SU-DHL-6 (cell line): ENCODE measurements around the gene NHSL2.

Experiments used
- EZH2phosphoT487 ChIP-seq: fragments of 200-600 bp; sonication (generic), shearing (Covaris generic); conservative IDR thresholded peaks from 2 replicates; pipeline ENCODE4 v1.6.1; 2018; ENCODE audit warnings: mild to moderate bottlenecking, antibody characterized with exemption, low read length, moderate library complexity, mixed read lengths
- TF ChIP-seq, protein P1 (sequence below): fragments of 200-600 bp; sonication (generic); IDR thresholded peaks from one replicate; pipeline ENCODE4 v1.5.1; 2017; ENCODE audit warnings: antibody characterized with exemption, mild to moderate bottlenecking, low read length, moderate library complexity; ENCODE audit not compliant: insufficient read depth, poor library complexity, severe bottlenecking

GRCh38 chrX:71895607-71896006 is 15.0 kb upstream of the NHSL2 start:
- TF ChIP-seq, protein P1, sequence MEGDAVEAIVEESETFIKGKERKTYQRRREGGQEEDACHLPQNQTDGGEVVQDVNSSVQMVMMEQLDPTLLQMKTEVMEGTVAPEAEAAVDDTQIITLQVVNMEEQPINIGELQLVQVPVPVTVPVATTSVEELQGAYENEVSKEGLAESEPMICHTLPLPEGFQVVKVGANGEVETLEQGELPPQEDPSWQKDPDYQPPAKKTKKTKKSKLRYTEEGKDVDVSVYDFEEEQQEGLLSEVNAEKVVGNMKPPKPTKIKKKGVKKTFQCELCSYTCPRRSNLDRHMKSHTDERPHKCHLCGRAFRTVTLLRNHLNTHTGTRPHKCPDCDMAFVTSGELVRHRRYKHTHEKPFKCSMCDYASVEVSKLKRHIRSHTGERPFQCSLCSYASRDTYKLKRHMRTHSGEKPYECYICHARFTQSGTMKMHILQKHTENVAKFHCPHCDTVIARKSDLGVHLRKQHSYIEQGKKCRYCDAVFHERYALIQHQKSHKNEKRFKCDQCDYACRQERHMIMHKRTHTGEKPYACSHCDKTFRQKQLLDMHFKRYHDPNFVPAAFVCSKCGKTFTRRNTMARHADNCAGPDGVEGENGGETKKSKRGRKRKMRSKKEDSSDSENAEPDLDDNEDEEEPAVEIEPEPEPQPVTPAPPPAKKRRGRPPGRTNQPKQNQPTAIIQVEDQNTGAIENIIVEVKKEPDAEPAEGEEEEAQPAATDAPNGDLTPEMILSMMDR = no peak
- no peak for TF ChIP-seq EZH2phosphoT487
